HEK293 (cell line): Measurements from ENCODE around the gene METTL22.

Experiments
- CTCF ChIP-seq: fragments of 450-650 bp; formaldehyde crosslinking; IDR thresholded peaks from 2 replicates; pipeline ENCODE4 v1.5.1; 2016; ENCODE audit warnings: missing biosample characterization, missing genetic modification characterization
- YY1 ChIP-seq: fragments of 450-650 bp; formaldehyde crosslinking; IDR thresholded peaks from 2 replicates; pipeline ENCODE4 v1.5.1; 2018; ENCODE audit warnings: missing biosample characterization, missing genetic modification characterization
- ZNF155 ChIP-seq: fragments of 450-650 bp; formaldehyde crosslinking; IDR thresholded peaks from 2 replicates; pipeline ENCODE4 v1.5.1; 2016; ENCODE audit warnings: missing biosample characterization, missing genetic modification characterization
- ZNF311 ChIP-seq: fragments of 450-650 bp; formaldehyde crosslinking; IDR thresholded peaks from 2 replicates; pipeline ENCODE4 v1.5.1; 2017; ENCODE audit warnings: missing biosample characterization, missing genetic modification characterization, borderline replicate concordance
- TF ChIP-seq, protein P1 (sequence below): fragments of 450-650 bp; formaldehyde crosslinking; IDR thresholded peaks from 2 replicates; pipeline ENCODE4 v1.5.1; 2016; ENCODE audit warnings: missing biosample characterization, missing genetic modification characterization
- TF ChIP-seq, protein P2 (sequence below): fragments of 450-650 bp; formaldehyde crosslinking; IDR thresholded peaks from 2 replicates; pipeline ENCODE4 v1.5.1; 2016; ENCODE audit warnings: missing biosample characterization, missing genetic modification characterization

DNA sequence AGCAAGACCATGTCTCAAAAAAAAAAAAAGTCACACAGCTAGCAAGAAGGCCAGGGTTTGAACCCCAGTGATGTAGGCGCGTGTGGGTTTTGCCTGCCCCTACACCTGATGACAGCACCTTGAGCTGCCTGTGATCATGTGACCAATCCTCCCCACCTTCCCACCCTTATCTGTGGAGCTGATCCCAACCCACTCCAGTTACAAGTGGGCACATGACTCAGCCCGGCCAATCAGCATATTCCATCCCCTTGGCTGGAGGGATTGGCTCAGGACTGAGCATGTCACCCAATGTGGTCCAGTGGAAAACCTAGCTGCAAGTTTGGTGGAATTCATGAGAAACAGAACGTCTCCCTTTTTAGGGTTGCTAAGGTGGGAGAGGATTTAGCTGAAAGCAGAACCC is 37.8 kb upstream of the METTL22 start:
- no peak for TF ChIP-seq ZNF155 (tag by site-specific recombination)
- TF ChIP-seq CTCF (tag by site-specific recombination) = no peak
- TF ChIP-seq YY1 (tag by site-specific recombination) = no peak
- TF ChIP-seq, protein P1, sequence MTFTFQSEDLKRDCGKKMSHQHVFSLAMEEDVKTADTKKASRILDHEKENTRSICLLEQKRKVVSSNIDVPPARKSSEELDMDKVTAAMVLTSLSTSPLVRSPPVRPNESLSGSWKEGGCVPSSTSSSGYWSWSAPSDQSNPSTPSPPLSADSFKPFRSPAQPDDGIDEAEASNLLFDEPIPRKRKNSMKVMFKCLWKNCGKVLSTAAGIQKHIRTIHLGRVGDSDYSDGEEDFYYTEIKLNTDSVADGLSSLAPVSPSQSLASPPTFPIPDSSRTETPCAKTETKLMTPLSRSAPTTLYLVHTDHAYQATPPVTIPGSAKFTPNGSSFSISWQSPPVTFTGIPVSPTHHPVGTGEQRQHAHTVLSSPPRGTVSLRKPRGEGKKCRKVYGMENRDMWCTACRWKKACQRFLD (tag by site-specific recombination) = no peak
- TF ChIP-seq, protein P2, sequence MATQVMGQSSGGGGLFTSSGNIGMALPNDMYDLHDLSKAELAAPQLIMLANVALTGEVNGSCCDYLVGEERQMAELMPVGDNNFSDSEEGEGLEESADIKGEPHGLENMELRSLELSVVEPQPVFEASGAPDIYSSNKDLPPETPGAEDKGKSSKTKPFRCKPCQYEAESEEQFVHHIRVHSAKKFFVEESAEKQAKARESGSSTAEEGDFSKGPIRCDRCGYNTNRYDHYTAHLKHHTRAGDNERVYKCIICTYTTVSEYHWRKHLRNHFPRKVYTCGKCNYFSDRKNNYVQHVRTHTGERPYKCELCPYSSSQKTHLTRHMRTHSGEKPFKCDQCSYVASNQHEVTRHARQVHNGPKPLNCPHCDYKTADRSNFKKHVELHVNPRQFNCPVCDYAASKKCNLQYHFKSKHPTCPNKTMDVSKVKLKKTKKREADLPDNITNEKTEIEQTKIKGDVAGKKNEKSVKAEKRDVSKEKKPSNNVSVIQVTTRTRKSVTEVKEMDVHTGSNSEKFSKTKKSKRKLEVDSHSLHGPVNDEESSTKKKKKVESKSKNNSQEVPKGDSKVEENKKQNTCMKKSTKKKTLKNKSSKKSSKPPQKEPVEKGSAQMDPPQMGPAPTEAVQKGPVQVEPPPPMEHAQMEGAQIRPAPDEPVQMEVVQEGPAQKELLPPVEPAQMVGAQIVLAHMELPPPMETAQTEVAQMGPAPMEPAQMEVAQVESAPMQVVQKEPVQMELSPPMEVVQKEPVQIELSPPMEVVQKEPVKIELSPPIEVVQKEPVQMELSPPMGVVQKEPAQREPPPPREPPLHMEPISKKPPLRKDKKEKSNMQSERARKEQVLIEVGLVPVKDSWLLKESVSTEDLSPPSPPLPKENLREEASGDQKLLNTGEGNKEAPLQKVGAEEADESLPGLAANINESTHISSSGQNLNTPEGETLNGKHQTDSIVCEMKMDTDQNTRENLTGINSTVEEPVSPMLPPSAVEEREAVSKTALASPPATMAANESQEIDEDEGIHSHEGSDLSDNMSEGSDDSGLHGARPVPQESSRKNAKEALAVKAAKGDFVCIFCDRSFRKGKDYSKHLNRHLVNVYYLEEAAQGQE (tag by site-specific recombination) = no peak
- no peak for TF ChIP-seq ZNF311 (tag by site-specific recombination)
